ENCODE measurements around the gene PPP2R2B. TPM values are rescaled to one million over a fixed set of nuclear protein-coding genes. Genes with fewer than 3 reads are reported as not detected.

PPP2R2B gene
- total and polyA plus RNA-seq, 2 donors (not counting 3 experiments of a cell fraction or from before 2014, with no cell fraction given) = not detected

DNA sequence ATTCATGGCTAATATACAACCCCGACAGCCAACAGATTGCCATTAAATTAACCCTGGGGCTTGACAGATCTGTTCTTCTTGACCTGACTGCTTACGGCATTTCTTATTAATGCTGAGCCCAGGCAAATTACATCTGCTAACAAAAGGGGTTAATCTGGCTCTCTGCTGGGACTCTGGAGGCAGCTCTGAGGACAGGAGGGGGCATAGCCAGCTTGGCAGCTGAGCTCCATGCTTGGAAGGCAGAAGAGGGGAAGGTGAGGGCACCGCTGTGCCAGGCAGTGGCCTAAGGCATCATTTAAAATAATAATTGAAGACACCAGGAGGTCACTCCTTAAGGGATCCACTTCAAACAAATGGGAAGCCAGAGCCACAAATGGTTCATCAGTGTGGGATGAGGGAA, 236.6 kb downstream of the PPP2R2B start:
- ChIA-PET POLR2A (no interaction called here), CTCF (no interaction called here)
- BruUV-seq (replicated peaks) = no TSS peak
- Histone ChIP-seq H3K4me3 (replicated peaks in 1 of 3; ENCODE audit: insufficient read depth in 1 of 3, low read depth in 1 of 3, low read length in 3 of 3) (no peak overlapping the region), H3K9ac (replicated peaks; ENCODE audit: extremely low read depth, insufficient read depth, low read length) (no peak overlapping the region), H3K4me1 (ENCODE audit: control insufficient read depth, extremely low read depth, insufficient read depth, low read length) (no peaks in the 10 kb centered on the region), H3K79me2 (ENCODE audit: control insufficient read depth, insufficient read depth, low read length) (no peaks in the 10 kb centered on the region), H4K20me1 (replicated peaks; ENCODE audit: control insufficient read depth, extremely low read depth, insufficient read depth, low read length) (no peaks in the 10 kb centered on the region), H3K9me3 (replicated peaks; ENCODE audit: control insufficient read depth, insufficient read depth, low read length) (no peaks in the 10 kb centered on the region), H3K4me2 (ENCODE audit: insufficient read depth, low read length) (no peak overlapping the region), H3K9me1 (replicated peaks; ENCODE audit: control insufficient read depth, extremely low read depth, insufficient read depth, low read length) (no peaks in the 10 kb centered on the region), H3K27me3 (ENCODE audit: control insufficient read depth in 2 of 2, insufficient read depth in 2 of 2, low read length in 2 of 2) (no peaks in the 10 kb centered on the region), H2AFZ (ENCODE audit: low read depth, low read length) (no peak overlapping the region), H3K27ac (ENCODE audit: insufficient read depth, low read depth, low read length) (no peak overlapping the region), H3K36me3 (ENCODE audit: control insufficient read depth in 2 of 2, extremely low read depth in 1 of 2, insufficient read depth in 2 of 2, low read length in 2 of 2) (no peaks in the 10 kb centered on the region)
- TF ChIP-seq, protein P1, sequence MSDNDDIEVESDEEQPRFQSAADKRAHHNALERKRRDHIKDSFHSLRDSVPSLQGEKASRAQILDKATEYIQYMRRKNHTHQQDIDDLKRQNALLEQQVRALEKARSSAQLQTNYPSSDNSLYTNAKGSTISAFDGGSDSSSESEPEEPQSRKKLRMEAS (IDR thresholded peaks at IDR 0.05; ENCODE audit: insufficient read depth, insufficient read length) = no peak
- TF ChIP-seq EZH2 (IDR thresholded peaks at IDR 0.05; ENCODE audit: borderline replicate concordance, low read depth, low read length, severe bottlenecking) (no peak), MYC (IDR thresholded peaks at IDR 0.05; ENCODE audit: low read depth, low read length) (no peak), GATA2 (IDR thresholded peaks at IDR 0.05; ENCODE audit: insufficient read depth, insufficient read length, low read depth, low read length) (no peak), POLR2A (IDR thresholded peaks at IDR 0.05; ENCODE audit: low read depth, low read length) (no peak), FOS (IDR thresholded peaks at IDR 0.05; ENCODE audit: borderline replicate concordance, insufficient read depth, low read length) (no peak), JUN (IDR thresholded peaks at IDR 0.05; ENCODE audit: borderline replicate concordance, insufficient read depth, insufficient read length, low read depth) (no peak)
- intact Hi-C loops (cut with micrococcal nuclease) (no loop called here), dilution Hi-C loops (cut with MboI; ENCODE audit: extremely low pct_ligation_motif_present, low sequenced_read_pairs) (no loop called here)
- FAIRE-seq (no peak), DNase-seq (ENCODE audit: low read depth, low spot score) (no peak)

DNA sequence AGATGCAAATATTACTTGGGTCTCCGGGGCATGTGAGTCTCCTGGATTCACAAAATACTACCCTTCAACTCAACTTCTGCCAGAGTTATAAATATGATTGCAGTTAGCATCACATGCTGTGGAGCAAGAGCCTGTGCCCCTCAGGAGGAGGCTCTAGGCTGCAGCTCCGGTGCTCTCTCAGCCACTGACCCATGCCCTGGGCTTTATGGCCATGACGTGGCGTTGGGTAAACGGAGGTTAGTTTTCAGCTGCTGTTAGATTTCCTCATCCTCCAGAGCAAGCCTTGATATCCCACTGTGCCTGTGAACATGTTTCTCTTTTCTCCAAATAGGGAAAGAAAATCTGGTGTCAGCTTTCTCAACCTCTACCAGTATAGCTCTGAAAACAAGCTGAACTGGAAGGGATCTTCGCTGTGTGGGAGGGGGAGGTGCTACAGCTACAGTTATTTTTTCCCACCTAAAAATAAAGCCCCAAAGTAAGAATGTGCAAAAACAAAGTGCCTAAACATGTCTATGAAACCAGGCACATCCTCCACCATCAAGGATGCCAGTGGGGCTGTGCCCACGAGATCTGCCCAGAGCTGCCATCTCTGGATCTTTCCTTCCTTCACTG, 238.2 kb downstream of the PPP2R2B start:
- no peaks in the 10 kb centered on the region for H3K4me1 ChIP-seq (ENCODE audit: control insufficient read depth, extremely low read depth, insufficient read depth, low read length)
- TF ChIP-seq, protein P2, sequence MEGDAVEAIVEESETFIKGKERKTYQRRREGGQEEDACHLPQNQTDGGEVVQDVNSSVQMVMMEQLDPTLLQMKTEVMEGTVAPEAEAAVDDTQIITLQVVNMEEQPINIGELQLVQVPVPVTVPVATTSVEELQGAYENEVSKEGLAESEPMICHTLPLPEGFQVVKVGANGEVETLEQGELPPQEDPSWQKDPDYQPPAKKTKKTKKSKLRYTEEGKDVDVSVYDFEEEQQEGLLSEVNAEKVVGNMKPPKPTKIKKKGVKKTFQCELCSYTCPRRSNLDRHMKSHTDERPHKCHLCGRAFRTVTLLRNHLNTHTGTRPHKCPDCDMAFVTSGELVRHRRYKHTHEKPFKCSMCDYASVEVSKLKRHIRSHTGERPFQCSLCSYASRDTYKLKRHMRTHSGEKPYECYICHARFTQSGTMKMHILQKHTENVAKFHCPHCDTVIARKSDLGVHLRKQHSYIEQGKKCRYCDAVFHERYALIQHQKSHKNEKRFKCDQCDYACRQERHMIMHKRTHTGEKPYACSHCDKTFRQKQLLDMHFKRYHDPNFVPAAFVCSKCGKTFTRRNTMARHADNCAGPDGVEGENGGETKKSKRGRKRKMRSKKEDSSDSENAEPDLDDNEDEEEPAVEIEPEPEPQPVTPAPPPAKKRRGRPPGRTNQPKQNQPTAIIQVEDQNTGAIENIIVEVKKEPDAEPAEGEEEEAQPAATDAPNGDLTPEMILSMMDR (IDR thresholded peaks at IDR 0.05; ENCODE audit: extremely low read depth in 1 of 2, insufficient read depth in 1 of 2, low read depth in 1 of 2, low read length in 2 of 2) = no peak
- TF ChIP-seq EZH2 (IDR thresholded peaks at IDR 0.05; ENCODE audit: borderline replicate concordance, low read depth, low read length, severe bottlenecking) = no peak
- no peak for TF ChIP-seq JUN (IDR thresholded peaks at IDR 0.05; ENCODE audit: borderline replicate concordance, insufficient read depth, insufficient read length, low read depth)
- no peak overlapping the region for H3K9ac ChIP-seq (replicated peaks; ENCODE audit: extremely low read depth, insufficient read depth, low read length)
- no peaks in the 10 kb centered on the region for H3K9me3 ChIP-seq (replicated peaks; ENCODE audit: control insufficient read depth, insufficient read depth, low read length)
- no TSS peak for BruUV-seq (replicated peaks)
- dilution Hi-C loops (cut with MboI; ENCODE audit: extremely low pct_ligation_motif_present, low sequenced_read_pairs) (no loop called here), intact Hi-C loops (cut with micrococcal nuclease) (no loop called here)
- H4K20me1 ChIP-seq (replicated peaks; ENCODE audit: control insufficient read depth, extremely low read depth, insufficient read depth, low read length) = no peaks in the 10 kb centered on the region
- CTCF ChIA-PET = no interaction called here
- H3K4me2 ChIP-seq (ENCODE audit: insufficient read depth, low read length) = no peak overlapping the region
- DNase-seq (ENCODE audit: low read depth, low spot score) (no peak), FAIRE-seq (no peak)
- no peaks in the 10 kb centered on the region for H3K36me3 ChIP-seq (ENCODE audit: control insufficient read depth in 2 of 2, extremely low read depth in 1 of 2, insufficient read depth in 2 of 2, low read length in 2 of 2)
- no peak overlapping the region for H3K27ac ChIP-seq (ENCODE audit: insufficient read depth, low read depth, low read length)
- H2AFZ ChIP-seq (ENCODE audit: low read depth, low read length) = no peak overlapping the region
- H3K9me1 ChIP-seq (replicated peaks; ENCODE audit: control insufficient read depth, extremely low read depth, insufficient read depth, low read length) = no peaks in the 10 kb centered on the region
- POLR2A ChIA-PET = no interaction called here
- H3K27me3 ChIP-seq (ENCODE audit: control insufficient read depth in 2 of 2, insufficient read depth in 2 of 2, low read length in 2 of 2) = no peaks in the 10 kb centered on the region
- no peak overlapping the region for H3K4me3 ChIP-seq (replicated peaks in 1 of 3; ENCODE audit: insufficient read depth in 1 of 3, low read depth in 1 of 3, low read length in 3 of 3)
- no peaks in the 10 kb centered on the region for H3K79me2 ChIP-seq (ENCODE audit: control insufficient read depth, insufficient read depth, low read length)
